ENCODE measurements around the gene KCTD6.

GRCh38 chr3:58473275-58473674 is 18.6 kb upstream of the KCTD6 start:
- TF ChIP-seq ZFP3 (CRISPR knock-in tag; IDR thresholded peaks at IDR 0.05) (no peak), ZNF8 (CRISPR knock-in tag; IDR thresholded peaks at IDR 0.05) (no peak)
